Right hindlimb (tissue), 1 donor: Measurements from ENCODE around the gene ZNF37A.
"Not testable (repeated sequence)": the region's sequence is repeated elsewhere in the genome, so short reads cannot be mapped to it uniquely, and the experiment has no call there.

Experiments used
- DNase-seq: peaks from one replicate; pipeline ENCODE4 v3.0.0-alpha.2; 2018

ZNF37A gene

GRCh38 chr10:38094158-38094926 is at the start of gene ZNF37A:
TSS of gene ZNF37A (plus strand) at chr10:38094337. CDS start at chr10:38096618, 2,281 bp downstream.
- peak; percentile 96 for DNase-seq

GRCh38 chr10:38045129-38045528 is 49.0 kb upstream of the ZNF37A start:
- DNase-seq, result no peak

DNA sequence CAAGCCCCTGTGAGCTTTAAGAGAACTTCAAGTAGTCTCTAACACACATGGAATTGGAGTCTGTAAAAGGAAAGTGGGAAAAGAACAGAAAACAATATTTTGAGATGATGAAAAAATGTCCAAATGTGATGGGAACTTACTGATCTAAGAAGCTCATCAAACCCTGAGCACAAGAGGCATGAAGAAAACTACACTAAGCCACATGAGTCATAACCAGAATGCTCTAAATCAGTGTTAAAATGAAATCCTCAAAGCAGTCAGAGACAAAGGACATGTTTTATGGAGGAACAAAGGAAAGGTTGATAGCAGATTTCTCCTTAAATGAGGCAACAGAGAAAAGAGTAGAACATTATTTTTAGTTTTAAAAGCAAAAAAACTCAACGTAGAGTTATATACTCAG is 46.5 kb upstream of the ZNF37A start:
- no peak for DNase-seq

GRCh38 chr10:38050212-38050611 is 43.9 kb upstream of the ZNF37A start:
- no peak for DNase-seq

DNA sequence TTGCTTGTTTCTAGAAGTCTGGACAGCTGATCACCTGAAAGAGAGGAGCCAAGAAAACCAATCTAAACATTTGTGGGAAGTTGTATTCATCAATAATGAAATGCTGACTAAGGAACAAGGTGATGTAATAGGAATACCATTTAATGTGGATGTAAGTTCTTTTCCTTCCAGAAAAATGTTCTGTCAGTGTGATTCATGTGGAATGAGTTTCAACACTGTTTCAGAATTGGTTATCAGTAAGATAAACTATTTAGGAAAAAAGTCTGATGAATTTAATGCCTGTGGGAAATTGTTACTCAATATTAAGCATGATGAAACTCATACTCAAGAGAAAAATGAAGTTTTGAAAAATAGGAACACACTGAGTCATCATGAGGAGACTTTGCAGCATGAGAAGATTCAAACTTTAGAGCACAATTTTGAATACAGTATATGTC is 39.8 kb upstream of the ZNF37A start:
- DNase-seq, result no peak

DNA sequence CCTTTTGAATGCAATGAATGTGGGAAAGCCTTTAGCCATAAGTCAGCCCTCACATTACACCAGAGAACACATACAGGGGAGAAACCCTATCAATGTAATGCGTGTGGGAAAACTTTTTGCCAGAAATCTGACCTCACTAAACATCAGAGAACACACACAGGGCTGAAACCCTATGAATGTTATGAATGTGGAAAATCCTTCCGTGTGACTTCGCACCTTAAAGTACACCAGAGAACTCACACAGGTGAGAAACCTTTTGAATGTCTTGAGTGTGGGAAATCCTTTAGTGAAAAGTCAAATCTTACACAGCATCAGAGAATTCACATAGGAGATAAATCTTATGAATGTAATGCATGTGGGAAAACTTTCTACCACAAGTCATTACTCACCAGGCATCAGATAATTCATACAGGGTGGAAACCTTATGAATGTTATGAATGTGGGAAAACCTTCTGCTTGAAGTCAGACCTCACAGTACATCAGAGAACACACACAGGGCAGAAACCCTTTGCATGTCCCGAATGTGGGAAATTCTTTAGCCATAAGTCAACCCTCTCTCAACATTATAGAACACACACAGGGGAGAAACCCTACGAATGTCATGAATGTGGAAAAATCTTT is 38.8 kb upstream of the ZNF37A start:
- not testable (repeated sequence) for DNase-seq

- DNase-seq, result not testable (repeated sequence)
Measured at GRCh38 chr10:38069663-38070062, 24.5 kb upstream of the ZNF37A start.

GRCh38 chr10:38070501-38070900 is 23.6 kb upstream of the ZNF37A start:
- DNase-seq, result no peak

DNA sequence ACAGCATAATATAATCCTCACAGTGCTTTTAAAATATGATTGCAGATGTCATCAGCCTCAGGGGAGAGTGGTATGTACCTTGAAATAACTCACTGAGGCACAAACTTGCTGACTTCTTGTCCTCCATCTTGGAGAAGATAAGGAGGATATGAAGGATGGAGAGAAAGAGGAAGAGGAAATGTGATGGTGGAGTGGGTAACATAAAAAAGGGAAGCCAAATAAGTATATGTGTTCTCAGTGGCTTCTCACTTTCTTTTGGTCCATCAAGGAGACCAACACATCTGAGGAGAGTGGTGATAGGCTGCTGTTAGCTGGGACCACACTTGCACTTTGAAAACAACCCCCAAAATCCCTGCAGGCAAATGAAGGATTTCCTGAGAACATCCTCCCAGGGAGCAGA is 21.6 kb upstream of the ZNF37A start:
- DNase-seq, result no peak

DNA sequence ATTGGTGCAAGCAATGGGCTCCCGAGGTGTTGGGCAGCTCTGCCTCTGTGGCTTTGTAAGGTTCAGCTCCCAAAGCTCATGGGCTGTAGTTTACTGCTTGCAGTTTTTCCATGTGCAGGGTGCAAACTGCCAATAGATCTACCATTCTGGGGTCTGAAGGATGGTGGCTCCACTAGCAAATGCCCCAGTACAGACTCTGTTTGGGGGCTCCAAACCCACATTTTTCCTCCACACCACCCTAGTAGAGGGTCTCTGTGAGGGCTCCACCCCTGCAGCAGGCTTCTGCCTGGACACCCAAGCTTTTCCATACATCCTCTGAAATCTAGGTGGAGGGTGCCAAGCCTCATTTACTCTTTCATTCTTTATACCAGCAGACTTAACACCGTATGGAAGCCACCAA is 17.4 kb upstream of the ZNF37A start:
- no peak for DNase-seq

- DNase-seq, result not testable (repeated sequence)
Measured at GRCh38 chr10:38093318-38093717, 819 bp upstream of the ZNF37A start.

DNA sequence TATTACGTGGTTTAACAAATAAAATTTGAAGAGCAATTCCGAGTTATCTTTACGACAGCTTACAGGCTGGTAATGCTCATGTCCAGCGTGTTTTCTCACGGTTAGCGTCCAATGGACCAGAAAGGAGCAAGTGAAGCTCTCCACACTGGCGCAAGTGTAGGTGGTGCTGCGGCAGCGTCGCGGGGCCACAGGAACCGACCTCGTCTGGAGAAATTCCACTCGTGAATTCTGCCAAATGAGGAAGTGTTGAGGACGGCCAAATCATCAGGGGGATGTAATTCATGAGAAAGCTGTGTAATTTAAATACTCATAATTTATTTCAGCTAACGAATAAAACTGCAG is 350 bp upstream of the ZNF37A start:
- DNase-seq, result no peak

DNA sequence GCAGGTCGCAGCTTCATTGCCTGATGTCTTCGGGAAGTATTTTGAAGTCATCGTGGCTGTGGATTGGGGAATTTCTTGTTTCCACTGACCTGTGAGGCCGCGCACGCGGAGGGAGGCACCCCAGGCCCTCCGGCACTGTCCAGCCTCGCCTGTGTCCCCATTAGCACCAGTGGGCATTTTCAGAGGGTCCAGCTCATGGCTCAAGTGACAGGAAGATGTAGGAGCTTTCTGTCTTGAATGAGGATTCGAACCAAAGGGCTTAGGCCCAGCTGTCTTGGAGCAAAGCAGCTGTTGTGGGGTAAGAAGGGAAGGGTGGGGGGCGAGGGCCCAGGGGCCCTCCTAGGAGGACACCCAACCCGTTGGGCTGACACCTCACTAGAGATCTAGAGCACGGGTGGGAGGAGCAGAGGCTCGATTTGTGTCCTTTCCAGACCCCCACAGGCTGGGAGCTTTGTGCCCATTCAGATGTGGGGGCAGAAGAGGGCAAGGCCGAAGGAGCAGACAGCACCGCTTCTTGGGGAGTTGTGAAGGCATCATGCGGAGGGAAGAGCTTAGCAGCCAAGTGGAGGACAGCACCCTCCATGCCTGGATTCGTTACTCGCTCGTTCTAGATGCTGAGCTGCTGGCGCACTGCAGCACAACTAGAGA is 914 bp downstream of the ZNF37A start:
- no peak for DNase-seq

DNA sequence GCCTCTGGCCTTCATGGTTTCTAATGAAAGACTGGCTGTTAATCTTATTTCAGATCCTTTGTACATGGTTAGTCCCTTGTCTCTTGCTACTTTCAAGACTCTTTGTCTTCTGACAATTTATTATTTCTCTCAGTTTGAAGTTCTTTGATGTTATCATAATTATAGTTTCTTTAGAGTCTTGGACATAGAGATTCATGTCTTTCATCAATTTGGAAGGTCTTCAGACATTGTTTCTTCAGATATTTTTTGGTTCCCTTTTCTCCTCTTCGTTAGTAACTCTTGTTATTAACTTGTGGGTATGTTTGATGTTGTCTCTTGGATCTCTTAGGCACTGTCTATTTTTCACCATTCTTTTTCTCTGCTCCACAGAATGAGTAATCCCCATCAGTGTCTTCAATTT is 8.7 kb downstream of the ZNF37A start:
- no peak for DNase-seq

DNA sequence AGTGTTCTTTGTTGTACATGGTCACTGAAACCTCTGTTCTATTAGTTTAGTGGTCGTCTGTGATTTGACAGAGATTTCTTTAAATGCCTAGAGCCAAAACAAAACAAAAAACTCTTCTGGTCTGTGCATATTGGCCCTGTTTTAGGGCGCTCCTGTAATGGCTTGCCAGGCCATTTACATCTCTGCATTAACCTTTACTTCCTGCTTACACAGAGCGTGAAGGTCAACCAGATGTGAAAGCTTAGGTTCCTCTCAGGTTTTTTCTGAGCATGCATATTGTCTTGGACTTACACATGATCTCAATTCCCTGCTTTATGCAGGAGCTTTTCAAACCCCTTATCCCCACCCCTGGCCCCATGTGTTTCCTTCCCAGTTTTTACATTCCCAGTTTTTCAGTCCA is 9.6 kb downstream of the ZNF37A start:
- DNase-seq, result no peak

DNA sequence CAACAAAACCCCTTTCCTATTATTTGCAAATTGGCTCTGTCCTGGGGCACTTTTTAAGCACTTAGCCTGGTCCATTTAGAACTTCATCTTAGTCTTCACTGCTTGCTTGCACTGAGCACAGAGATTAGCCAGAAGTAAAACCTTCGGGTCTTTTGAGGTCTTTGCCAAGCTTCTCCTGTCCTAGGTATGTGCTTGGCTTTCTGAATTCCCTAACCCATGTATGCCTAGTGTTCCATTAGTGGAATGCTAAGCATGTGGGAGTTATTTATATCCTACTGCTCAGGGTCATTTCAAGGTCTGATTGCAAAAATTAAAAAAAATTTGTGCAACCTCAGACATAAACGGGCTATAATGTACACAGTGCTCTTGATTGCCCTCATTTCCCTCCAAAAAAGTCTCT is 18.0 kb downstream of the ZNF37A start:
- no peak for DNase-seq

- DNase-seq, result no peak
Measured at GRCh38 chr10:38118072-38118807, 24.1 kb downstream of the ZNF37A start.

- no peak for DNase-seq
Measured at GRCh38 chr10:38119038-38119437, 24.9 kb downstream of the ZNF37A start.

GRCh38 chr10:38127812-38128211 is 33.7 kb downstream of the ZNF37A start:
- DNase-seq, result no peak

- no peak for DNase-seq
Measured at GRCh38 chr10:38143587-38143986, 49.5 kb downstream of the ZNF37A start.

GRCh38 chr10:38146579-38147333 is 52.6 kb downstream of the ZNF37A start:
- DNase-seq, result no peak

DNA sequence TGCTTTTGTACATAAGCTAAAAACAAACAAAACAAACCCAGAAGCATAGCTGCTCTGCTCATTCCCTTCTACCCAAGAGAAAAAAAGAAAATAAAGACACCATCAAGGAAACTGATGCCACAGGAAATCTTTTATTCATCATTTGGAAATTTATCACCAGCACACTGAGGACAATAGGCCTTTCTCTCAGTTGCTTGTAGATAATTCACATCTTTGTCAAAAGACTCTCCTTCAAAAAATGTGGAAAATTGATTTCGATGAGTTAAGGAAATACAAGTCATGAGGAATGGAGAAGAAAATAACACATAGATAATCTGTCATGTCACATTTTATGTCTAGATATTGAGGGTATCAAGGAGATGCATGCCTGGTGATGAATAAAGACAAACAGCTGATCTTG is 53.5 kb downstream of the ZNF37A start:
- no peak for DNase-seq
